ENCODE results near the gene ISCU. TPM values are rescaled to one million over a fixed set of nuclear protein-coding genes. Genes with fewer than 3 reads are reported as not detected.

ISCU gene
- total RNA-seq, 1 donor from 2014 or later = 78.9 TPM

DNA sequence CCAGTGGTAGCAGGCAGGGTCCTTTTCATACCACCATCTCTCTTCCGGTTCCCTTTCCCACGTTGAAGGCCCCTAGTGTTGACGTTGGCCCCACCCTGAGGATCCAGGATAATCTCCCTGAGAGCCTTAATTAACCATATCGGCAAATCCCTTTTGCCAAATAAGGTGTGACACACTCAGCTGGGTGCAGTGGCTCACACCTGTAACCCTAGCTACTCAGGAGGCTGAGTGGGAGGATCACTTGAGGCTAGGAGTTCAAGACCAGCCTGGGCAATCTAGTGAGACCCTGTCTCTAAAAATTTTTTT is 38.3 kb downstream of the ISCU start:
- Histone ChIP-seq H2AFZ (replicated peaks) (no peak overlapping the region), H3K4me1 (peaks cover 5% of the 10 kb centered on the region), H3K27ac (no peak overlapping the region), H3K4me2 (no peak overlapping the region), H3K9ac (no peak overlapping the region), H3F3A (ENCODE audit: low read depth) (peaks cover 23% of the 10 kb centered on the region), H4K20me1 (ENCODE audit: low read depth) (no peaks in the 10 kb centered on the region), H3K9me3 (ENCODE audit: low read depth) (no peaks in the 10 kb centered on the region), H3K27me3 (no peaks in the 10 kb centered on the region), H3K79me2 (ENCODE audit: low read depth) (no peaks in the 10 kb centered on the region), H3K4me3 (no peak overlapping the region), H3K36me3 (no peaks in the 10 kb centered on the region)
- Mint-ChIP-seq H3K36me3 (no peaks in the 10 kb centered on the region), H3K4me3 (peak overlapping the region; percentile 33), H3K9me3 (no peaks in the 10 kb centered on the region), H3K27ac (no peak overlapping the region), H3K27me3 (ENCODE audit: insufficient read depth, low read depth) (peaks cover 32% of the 10 kb centered on the region), H3K4me1 (peaks cover 22% of the 10 kb centered on the region)
- DNase-seq (ENCODE audit: low spot score) = no peak
- TF ChIP-seq EZH2phosphoT487 (IDR thresholded peaks at IDR 0.05) (no peak), EZH2 (IDR thresholded peaks at IDR 0.05) (no peak)
- TF ChIP-seq, protein P1, sequence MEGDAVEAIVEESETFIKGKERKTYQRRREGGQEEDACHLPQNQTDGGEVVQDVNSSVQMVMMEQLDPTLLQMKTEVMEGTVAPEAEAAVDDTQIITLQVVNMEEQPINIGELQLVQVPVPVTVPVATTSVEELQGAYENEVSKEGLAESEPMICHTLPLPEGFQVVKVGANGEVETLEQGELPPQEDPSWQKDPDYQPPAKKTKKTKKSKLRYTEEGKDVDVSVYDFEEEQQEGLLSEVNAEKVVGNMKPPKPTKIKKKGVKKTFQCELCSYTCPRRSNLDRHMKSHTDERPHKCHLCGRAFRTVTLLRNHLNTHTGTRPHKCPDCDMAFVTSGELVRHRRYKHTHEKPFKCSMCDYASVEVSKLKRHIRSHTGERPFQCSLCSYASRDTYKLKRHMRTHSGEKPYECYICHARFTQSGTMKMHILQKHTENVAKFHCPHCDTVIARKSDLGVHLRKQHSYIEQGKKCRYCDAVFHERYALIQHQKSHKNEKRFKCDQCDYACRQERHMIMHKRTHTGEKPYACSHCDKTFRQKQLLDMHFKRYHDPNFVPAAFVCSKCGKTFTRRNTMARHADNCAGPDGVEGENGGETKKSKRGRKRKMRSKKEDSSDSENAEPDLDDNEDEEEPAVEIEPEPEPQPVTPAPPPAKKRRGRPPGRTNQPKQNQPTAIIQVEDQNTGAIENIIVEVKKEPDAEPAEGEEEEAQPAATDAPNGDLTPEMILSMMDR (IDR thresholded peaks at IDR 0.05) = no peak

DNA sequence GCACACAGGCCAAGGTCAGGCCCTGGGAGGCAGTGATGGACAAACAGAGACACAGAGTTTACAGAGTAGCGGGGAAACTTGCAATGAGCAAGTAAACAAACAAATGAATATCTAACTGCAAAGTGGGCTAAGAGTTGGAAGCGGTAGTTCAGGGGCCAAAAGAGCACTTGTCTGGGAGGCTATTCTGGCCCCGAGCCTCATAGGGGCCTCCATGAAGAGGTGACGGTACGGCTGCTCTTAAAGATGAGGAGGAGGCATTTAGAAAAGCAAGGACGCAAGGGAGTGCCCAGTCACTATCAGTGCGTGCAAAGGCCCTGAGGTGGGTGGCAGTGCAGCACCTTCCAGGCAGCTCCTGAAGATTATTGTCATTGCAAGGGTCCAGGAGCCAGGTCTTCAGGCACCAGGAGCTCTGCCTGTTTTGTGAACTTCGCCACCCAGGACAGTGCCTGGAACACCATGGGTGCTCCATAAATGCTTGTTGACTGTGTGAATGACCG is 39.9 kb downstream of the ISCU start:
- peaks cover 28% of the 10 kb centered on the region for H3F3A ChIP-seq (ENCODE audit: low read depth)
- Mint-ChIP-seq H3K4me3 (no peak overlapping the region), H3K27me3 (ENCODE audit: insufficient read depth, low read depth) (peaks cover 36% of the 10 kb centered on the region), H3K36me3 (no peaks in the 10 kb centered on the region), H3K4me1 (peaks cover 20% of the 10 kb centered on the region), H3K9me3 (no peaks in the 10 kb centered on the region), H3K27ac (no peak overlapping the region)
- H3K9me3 ChIP-seq (ENCODE audit: low read depth) = no peaks in the 10 kb centered on the region
- no peaks in the 10 kb centered on the region for H3K27me3 ChIP-seq
- no peak overlapping the region for H2AFZ ChIP-seq (replicated peaks)
- DNase-seq (ENCODE audit: low spot score) = no peak
- no peak overlapping the region for H3K4me2 ChIP-seq
- H3K27ac ChIP-seq = no peak overlapping the region
- no peaks in the 10 kb centered on the region for H3K36me3 ChIP-seq
- TF ChIP-seq, protein P1 (IDR thresholded peaks at IDR 0.05) = no peak
- TF ChIP-seq EZH2 (IDR thresholded peaks at IDR 0.05) = no peak
- no peak for TF ChIP-seq EZH2phosphoT487 (IDR thresholded peaks at IDR 0.05)
- H3K9ac ChIP-seq = no peak overlapping the region
- H3K4me3 ChIP-seq = no peak overlapping the region
- peaks cover 5% of the 10 kb centered on the region for H3K4me1 ChIP-seq
- no peaks in the 10 kb centered on the region for H3K79me2 ChIP-seq (ENCODE audit: low read depth)
- no peaks in the 10 kb centered on the region for H4K20me1 ChIP-seq (ENCODE audit: low read depth)

DNA sequence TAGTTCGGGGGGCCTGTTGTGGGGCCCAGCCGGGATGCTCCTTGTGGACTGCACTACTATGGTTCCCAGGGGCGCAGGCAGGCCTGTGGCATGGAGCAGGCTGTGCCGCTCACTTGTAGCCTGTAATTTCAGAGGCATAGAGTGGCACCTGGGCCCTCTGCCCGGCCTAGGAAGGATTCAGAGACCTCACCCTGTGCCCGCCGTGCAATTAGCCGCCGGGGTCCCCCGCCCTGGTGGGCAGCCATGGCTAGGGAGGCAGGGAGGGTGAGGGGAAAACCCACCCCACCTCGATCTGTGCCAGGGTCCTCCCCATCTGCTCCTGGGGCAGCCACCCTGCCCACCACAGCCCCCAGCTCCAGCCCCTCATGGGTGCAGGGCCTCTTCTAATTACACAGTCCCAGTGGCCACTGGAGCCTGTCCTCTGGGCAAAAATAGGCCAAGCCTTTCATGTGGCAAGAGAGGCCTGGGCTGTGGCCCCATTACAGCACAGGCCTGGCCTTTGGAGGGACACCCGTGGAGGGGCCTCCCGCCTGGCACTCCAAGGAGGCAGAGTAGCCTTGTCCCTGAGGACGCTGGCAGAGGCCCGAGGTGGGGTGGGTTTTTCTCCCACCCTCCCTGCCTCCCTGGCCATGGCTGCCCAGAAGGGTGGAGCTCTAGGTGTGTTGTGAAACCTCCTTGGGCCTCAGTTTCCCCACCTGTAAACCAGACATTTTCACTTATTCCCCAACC is 40.7 kb downstream of the ISCU start:
- Histone ChIP-seq H3K4me2 (no peak overlapping the region), H3K9me3 (ENCODE audit: low read depth) (no peaks in the 10 kb centered on the region), H3K36me3 (no peaks in the 10 kb centered on the region), H3K27ac (no peak overlapping the region), H3K79me2 (ENCODE audit: low read depth) (no peaks in the 10 kb centered on the region), H3K4me1 (peaks cover 2% of the 10 kb centered on the region), H3K4me3 (no peak overlapping the region), H3F3A (ENCODE audit: low read depth) (peaks cover 28% of the 10 kb centered on the region), H3K9ac (no peak overlapping the region), H3K27me3 (no peaks in the 10 kb centered on the region), H4K20me1 (ENCODE audit: low read depth) (no peaks in the 10 kb centered on the region), H2AFZ (replicated peaks) (no peak overlapping the region)
- H3K36me3 Mint-ChIP-seq = no peaks in the 10 kb centered on the region
- H3K9me3 Mint-ChIP-seq = no peaks in the 10 kb centered on the region
- H3K27me3 Mint-ChIP-seq (ENCODE audit: insufficient read depth, low read depth) = peaks cover 33% of the 10 kb centered on the region
- no peak overlapping the region for H3K4me3 Mint-ChIP-seq
- H3K27ac Mint-ChIP-seq = no peak overlapping the region
- TF ChIP-seq EZH2phosphoT487 (IDR thresholded peaks at IDR 0.05) (no peak), EZH2 (IDR thresholded peaks at IDR 0.05) (no peak)
- TF ChIP-seq, protein P1 (IDR thresholded peaks at IDR 0.05) = no peak
- H3K4me1 Mint-ChIP-seq = peaks cover 17% of the 10 kb centered on the region
- no peak for DNase-seq (ENCODE audit: low spot score)

Measured in neural progenitor cell (in vitro differentiated cells).